ENCODE measurements around the gene MRPL28. TPM values are rescaled to one million over a fixed set of nuclear protein-coding genes. Genes with fewer than 3 reads are reported as not detected.
A peak's percentile ranks its signal among the peaks of the same experiment; 100 is the strongest.

The MRPL28 gene
- total and polyA plus RNA-seq, 11 donors, result 66.3 to 157 (median 85.5) TPM

DNA sequence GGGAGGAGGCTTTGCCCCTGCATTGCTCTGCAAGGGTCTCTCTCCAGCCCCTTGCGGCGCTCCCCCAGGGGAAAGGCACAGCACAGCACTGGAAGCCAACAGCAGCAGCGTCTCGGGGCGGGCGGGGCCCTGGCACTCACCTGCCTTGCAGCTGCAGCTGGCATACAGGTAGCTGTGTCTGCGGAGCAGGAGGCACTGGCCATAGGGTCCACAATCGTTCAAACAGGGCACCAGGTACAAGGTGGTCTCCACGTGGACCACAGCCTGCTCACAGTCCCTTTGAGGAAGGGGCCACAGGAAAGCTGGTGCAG is 4.2 kb upstream of the MRPL28 start:
- intact Hi-C loops (cut with DNase I), result no loop called here
- 94 to 98% (median 95%) methylated on average over 8 to 9 of the region's 9 CpGs; no CpG with 5 or more reads in 1 of the 4 donors for WGBS, 4 donors
- DNase-seq (no peak), ATAC-seq (no peak)
- Histone ChIP-seq H3K9me3 (no peaks in the 10 kb centered on the region), H3K4me1 (peaks cover 3 to 27% (median 14%) of the 10 kb centered on the region in 12 donors), H3K27me3 (no peaks in the 10 kb centered on the region), H3K27ac (no peak overlapping the region), H3K36me3 (peaks cover 0 to 62% (median 32%) of the 10 kb centered on the region in 9 donors), H3K4me3 (no peak overlapping the region)
- TF ChIP-seq POLR2A (IDR thresholded peaks at IDR 0.05), result no peak
- TF ChIP-seq, protein P1, sequence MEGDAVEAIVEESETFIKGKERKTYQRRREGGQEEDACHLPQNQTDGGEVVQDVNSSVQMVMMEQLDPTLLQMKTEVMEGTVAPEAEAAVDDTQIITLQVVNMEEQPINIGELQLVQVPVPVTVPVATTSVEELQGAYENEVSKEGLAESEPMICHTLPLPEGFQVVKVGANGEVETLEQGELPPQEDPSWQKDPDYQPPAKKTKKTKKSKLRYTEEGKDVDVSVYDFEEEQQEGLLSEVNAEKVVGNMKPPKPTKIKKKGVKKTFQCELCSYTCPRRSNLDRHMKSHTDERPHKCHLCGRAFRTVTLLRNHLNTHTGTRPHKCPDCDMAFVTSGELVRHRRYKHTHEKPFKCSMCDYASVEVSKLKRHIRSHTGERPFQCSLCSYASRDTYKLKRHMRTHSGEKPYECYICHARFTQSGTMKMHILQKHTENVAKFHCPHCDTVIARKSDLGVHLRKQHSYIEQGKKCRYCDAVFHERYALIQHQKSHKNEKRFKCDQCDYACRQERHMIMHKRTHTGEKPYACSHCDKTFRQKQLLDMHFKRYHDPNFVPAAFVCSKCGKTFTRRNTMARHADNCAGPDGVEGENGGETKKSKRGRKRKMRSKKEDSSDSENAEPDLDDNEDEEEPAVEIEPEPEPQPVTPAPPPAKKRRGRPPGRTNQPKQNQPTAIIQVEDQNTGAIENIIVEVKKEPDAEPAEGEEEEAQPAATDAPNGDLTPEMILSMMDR (IDR thresholded peaks at IDR 0.05), result no peak

DNA sequence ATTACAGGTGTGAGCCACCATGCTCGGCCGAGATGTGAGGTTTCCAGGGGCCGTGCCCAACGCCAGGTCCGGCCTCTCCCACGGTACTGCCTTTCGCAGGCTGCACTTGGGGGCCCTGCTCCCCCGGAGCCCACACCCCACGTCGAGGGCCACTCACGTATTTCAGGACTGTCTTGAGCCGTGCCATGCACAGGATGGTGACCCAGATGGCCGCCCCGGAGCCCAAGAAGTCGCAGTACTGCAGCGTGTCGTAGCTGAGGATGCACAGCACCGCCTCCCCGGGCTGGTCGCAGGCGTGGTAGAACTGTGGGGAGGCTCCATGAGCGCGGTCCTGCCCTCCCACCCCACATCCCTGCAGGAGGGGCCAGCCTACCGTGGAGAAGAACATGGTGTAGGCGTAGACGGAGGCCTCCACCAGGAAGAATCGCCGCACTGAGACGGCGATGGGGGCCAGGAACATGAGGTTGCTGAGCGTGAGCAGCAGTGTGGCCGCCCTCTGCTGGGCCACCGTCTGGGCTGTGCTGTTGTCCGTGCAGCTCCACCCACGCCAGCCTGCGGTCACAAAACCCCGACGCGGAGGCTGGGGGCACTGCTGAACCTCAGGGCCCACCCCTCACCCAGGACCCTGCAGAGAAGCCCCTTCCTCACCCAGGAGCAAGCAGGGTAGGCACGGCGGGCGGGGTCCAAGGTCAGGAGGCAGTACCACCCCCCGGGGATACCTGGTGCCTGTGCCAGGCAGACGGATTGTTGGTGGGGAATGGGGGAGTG is 3.7 kb upstream of the MRPL28 start:
- no peaks in the 10 kb centered on the region for H3K27me3 ChIP-seq
- no peaks in the 10 kb centered on the region for H3K9me3 ChIP-seq
- 93 to 95% (median 94%) methylated on average over 20 to 44 of the region's 44 CpGs for WGBS, 4 donors
- ATAC-seq (no peak), DNase-seq (no peak)
- intact Hi-C loops (cut with DNase I), result no loop called here
- H3K36me3 ChIP-seq, result peaks cover 0 to 65% (median 32%) of the 10 kb centered on the region in 9 donors
- TF ChIP-seq, protein P1 (IDR thresholded peaks at IDR 0.05), result no peak
- no peak overlapping the region for H3K27ac ChIP-seq
- peaks cover 3 to 27% (median 15%) of the 10 kb centered on the region in 12 donors for H3K4me1 ChIP-seq
- no peak overlapping the region for H3K4me3 ChIP-seq

DNA sequence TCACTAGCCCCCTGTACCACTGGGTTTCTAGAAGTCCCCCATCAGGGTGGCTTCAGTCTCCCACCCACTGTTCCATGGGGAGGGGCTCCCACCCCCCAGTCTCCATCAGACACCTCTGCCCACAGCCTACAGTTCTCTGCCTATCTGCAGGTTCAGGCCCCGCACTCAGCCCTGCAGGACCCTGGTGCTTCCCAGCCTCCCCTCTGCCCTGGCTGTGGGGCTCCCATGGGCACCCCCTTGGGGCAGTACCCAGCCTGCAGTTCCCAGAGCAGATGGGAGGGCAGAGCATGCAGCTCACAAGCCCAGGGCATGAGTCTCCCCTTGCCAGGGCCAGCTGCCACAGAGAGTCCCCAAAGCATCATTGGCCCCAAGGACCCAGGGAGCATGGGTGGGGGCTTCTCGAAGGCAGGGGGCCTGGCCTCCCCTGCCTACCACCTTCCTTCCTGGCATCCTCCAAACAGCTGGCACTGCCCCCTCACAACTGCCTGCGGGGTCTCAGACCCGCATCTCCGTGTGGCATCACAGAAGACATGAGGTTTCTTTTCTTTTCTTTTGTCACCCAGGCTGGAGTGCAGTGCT is 2.8 kb upstream of the MRPL28 start:
- TF ChIP-seq, protein P1 (IDR thresholded peaks at IDR 0.05), result no peak
- no peak for TF ChIP-seq POLR2A (IDR thresholded peaks at IDR 0.05)
- WGBS, 4 donors, result 78 to 91% (median 81%) methylated on average over 5 of the region's 5 CpGs
- H3K36me3 ChIP-seq, result peaks cover 0 to 75% (median 40%) of the 10 kb centered on the region in 9 donors

DNA sequence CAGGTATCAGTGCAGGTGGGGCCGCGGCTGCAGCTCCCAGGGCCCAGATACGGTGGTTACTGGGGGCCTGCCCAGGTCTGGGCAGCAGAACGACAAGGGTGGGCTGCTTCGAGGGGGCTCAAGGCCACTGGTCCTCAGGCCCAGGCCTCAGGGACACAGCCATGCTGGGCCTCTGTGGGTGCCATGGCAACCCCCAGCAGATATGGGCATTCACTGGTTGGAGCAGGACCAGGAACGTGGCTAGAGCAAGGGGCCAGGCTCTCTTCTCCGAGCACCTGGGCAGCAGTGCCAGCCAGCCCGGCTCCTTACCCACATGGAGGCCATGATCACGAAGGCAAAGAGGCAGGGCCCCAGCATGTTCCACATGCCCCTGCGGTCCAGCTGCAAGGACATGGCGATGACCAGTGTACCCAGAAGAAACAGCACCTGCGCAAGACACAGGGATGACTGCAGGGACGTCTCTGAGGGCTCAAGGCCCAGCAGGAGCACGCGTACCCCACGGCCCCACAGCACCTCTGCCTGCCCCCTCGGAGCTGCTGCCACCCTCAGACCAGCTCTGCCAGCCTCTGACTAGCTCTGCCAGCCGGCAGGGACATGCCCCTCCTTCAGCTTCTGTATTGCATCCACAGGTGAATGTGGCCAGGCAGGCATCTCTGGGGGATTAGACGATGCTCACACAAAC is 2.1 kb upstream of the MRPL28 start:
- 91 to 94% (median 93%) methylated on average over 10 to 19 of the region's 19 CpGs for WGBS, 4 donors
- no peak overlapping the region for H3K27ac ChIP-seq
- H3K4me1 ChIP-seq, result peaks cover 3 to 22% (median 15%) of the 10 kb centered on the region in 12 donors
- TF ChIP-seq POLR2A (IDR thresholded peaks at IDR 0.05), result no peak
- TF ChIP-seq, protein P1 (IDR thresholded peaks at IDR 0.05), result no peak
- H3K4me3 ChIP-seq, result no peak overlapping the region
- intact Hi-C loops (cut with DNase I), result no loop called here
- peaks cover 0 to 78% (median 47%) of the 10 kb centered on the region in 9 donors for H3K36me3 ChIP-seq
- no peaks in the 10 kb centered on the region for H3K27me3 ChIP-seq
- DNase-seq, result peak in 1 of 5 donors; percentile 62
- no peak for ATAC-seq
- no peaks in the 10 kb centered on the region for H3K9me3 ChIP-seq

More for the DNA sequence above, 2.8 kb upstream of the MRPL28 start:
- Histone ChIP-seq H3K27ac (no peak overlapping the region), H3K27me3 (no peaks in the 10 kb centered on the region), H3K9me3 (no peaks in the 10 kb centered on the region), H3K4me1 (peaks cover 3 to 22% (median 15%) of the 10 kb centered on the region in 12 donors), H3K4me3 (no peak overlapping the region)
- DNase-seq (peak in 1 of 5 donors; percentile 57), ATAC-seq (no peak)
- intact Hi-C loops (cut with DNase I), result no loop called here

Data from heart left ventricle (tissue), 16 donors.